Left ventricle myocardium inferior (tissue), 1 donor: Measurements from ENCODE around the gene PRKAB1. TPM values are rescaled to one million over a fixed set of nuclear protein-coding genes. Genes with fewer than 3 reads are reported as not detected.

ENCODE experiments used
- DNase-seq: peaks from one replicate; pipeline ENCODE4 v3.0.0-alpha.2; 2020
- H3K27ac ChIP-seq: fragments of 200-600 bp; replicated peaks from 2 replicates; pipeline ENCODE4 v1.8.0; 2021
- H3K27me3 ChIP-seq: fragments of 200-600 bp; 2 replicates; pipeline ENCODE4 v1.8.0; 2021; ENCODE audit warnings: low read depth
- H3K36me3 ChIP-seq: fragments of 200-600 bp; 2 replicates; pipeline ENCODE4 v1.8.0; 2021
- H3K4me1 ChIP-seq: fragments of 200-600 bp; 2 replicates; pipeline ENCODE4 v1.8.0; 2021
- H3K4me3 ChIP-seq: fragments of 200-600 bp; 2 replicates; pipeline ENCODE4 v1.8.0; 2021; ENCODE audit warnings: mild to moderate bottlenecking, moderate library complexity
- H3K9me3 ChIP-seq: fragments of 200-600 bp; replicated peaks from 2 replicates; pipeline ENCODE4 v1.8.0; 2021
- intact Hi-C: fragments of 100-400 bp; cut with micrococcal nuclease; formaldehyde crosslinking; loops from one replicate; pipeline ENCODE4 v1.11.0; 2022
- total RNA-seq: library from RNA; stranded (reverse); fragmentation: NEBNext Ultra II Directional; extraction: Animal tissue kit (Norgen Biotek cat#: 25700); gene quantifications from one replicate; pipeline ENCODE4 v1.2.1, GENCODE V29; 2021
- TF ChIP-seq, protein P1 (sequence below): fragments of 200-600 bp; IDR thresholded peaks from 2 replicates; pipeline ENCODE4 v1.8.0; 2021; ENCODE audit warnings: antibody characterized with exemption, mild to moderate bottlenecking, borderline replicate concordance
- donor health status: DM: no; HTN: yes; CAD: no; lungs with severe emphysema.

The PRKAB1 gene
- total RNA-seq, 1 donor from 2014 or later = 9.2 TPM

- Histone ChIP-seq H3K27me3 (no peaks in the 10 kb centered on the region), H3K4me3 (no peak overlapping the region), H3K9me3 (no peaks in the 10 kb centered on the region), H3K4me1 (peaks cover 56% of the 10 kb centered on the region), H3K36me3 (peaks cover 97% of the 10 kb centered on the region), H3K27ac (no peak overlapping the region)
- intact Hi-C loops = no loop called here
- no peak for DNase-seq
- TF ChIP-seq, protein P1, sequence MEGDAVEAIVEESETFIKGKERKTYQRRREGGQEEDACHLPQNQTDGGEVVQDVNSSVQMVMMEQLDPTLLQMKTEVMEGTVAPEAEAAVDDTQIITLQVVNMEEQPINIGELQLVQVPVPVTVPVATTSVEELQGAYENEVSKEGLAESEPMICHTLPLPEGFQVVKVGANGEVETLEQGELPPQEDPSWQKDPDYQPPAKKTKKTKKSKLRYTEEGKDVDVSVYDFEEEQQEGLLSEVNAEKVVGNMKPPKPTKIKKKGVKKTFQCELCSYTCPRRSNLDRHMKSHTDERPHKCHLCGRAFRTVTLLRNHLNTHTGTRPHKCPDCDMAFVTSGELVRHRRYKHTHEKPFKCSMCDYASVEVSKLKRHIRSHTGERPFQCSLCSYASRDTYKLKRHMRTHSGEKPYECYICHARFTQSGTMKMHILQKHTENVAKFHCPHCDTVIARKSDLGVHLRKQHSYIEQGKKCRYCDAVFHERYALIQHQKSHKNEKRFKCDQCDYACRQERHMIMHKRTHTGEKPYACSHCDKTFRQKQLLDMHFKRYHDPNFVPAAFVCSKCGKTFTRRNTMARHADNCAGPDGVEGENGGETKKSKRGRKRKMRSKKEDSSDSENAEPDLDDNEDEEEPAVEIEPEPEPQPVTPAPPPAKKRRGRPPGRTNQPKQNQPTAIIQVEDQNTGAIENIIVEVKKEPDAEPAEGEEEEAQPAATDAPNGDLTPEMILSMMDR = no peak
Observed at GRCh38 chr12:119676022-119676421, 8.1 kb downstream of the PRKAB1 start.

DNA sequence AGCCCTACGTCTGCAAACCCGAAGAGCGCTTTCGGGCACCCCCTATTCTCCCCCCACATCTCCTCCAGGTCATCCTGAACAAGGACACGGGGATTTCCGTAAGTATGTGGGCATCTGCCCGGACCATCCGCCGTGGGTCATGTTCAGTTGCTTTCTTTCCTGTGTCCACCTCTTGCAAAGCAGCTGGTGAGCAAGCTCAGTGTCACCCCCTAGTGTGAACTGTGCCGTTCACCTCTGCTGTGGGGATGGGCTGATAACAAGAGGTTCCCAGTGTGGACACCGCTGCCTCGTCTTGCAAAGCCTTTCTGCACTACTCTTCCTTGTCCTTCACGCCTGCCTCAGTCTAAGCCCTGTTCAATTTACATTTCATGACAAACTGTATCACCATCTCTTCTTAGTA is 8.6 kb downstream of the PRKAB1 start:
- TF ChIP-seq, protein P1 = no peak
- H3K27me3 ChIP-seq = no peaks in the 10 kb centered on the region
- H3K27ac ChIP-seq = no peak overlapping the region
- peaks cover 97% of the 10 kb centered on the region for H3K36me3 ChIP-seq
- no peak overlapping the region for H3K4me3 ChIP-seq
- DNase-seq = no peak
- intact Hi-C loops = no loop called here
- H3K9me3 ChIP-seq = no peaks in the 10 kb centered on the region
- peaks cover 51% of the 10 kb centered on the region for H3K4me1 ChIP-seq

GRCh38 chr12:119678459-119678858 is 10.5 kb downstream of the PRKAB1 start:
- H3K27ac ChIP-seq = no peak overlapping the region
- TF ChIP-seq, protein P1 = no peak
- intact Hi-C loops = no loop called here
- no peaks in the 10 kb centered on the region for H3K27me3 ChIP-seq
- H3K36me3 ChIP-seq = peaks cover 87% of the 10 kb centered on the region
- H3K9me3 ChIP-seq = no peaks in the 10 kb centered on the region
- H3K4me1 ChIP-seq = peaks cover 50% of the 10 kb centered on the region
- DNase-seq = no peak
- no peak overlapping the region for H3K4me3 ChIP-seq

- TF ChIP-seq, protein P1 = no peak
- Histone ChIP-seq H3K36me3 (peaks cover 82% of the 10 kb centered on the region), H3K4me3 (no peak overlapping the region), H3K4me1 (peaks cover 48% of the 10 kb centered on the region), H3K27ac (peak overlapping the region; percentile 25), H3K27me3 (no peaks in the 10 kb centered on the region), H3K9me3 (no peaks in the 10 kb centered on the region)
- intact Hi-C loops = no loop called here
- DNase-seq = no peak
Observed at GRCh38 chr12:119679081-119679480, 11.1 kb downstream of the PRKAB1 start.

DNA sequence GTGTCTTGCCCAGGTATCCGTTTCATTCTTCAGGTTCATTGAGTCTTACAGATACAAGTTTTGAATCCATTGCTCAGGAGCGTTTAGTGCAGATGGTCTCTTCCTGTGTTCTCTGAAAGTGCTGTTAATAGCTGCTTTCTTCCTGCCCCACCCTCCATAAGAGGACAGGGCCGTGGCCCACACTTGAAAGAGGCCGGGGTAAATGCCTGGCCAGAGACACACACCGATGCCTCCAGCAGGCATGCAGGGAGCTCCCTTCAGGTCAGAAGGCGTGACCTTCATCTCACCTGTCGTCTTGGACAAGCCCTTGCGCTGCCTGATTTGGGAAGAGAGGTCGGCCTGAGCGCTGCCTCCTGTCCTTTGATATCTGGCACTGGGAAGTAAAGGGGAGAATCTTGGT is 11.6 kb downstream of the PRKAB1 start:
- H3K9me3 ChIP-seq = no peaks in the 10 kb centered on the region
- no peak overlapping the region for H3K4me3 ChIP-seq
- peak overlapping the region; percentile 25 for H3K27ac ChIP-seq
- intact Hi-C loops = no loop called here
- H3K36me3 ChIP-seq = peaks cover 78% of the 10 kb centered on the region
- DNase-seq = no peak
- TF ChIP-seq, protein P1 = no peak
- no peaks in the 10 kb centered on the region for H3K27me3 ChIP-seq
- peaks cover 44% of the 10 kb centered on the region for H3K4me1 ChIP-seq

DNA sequence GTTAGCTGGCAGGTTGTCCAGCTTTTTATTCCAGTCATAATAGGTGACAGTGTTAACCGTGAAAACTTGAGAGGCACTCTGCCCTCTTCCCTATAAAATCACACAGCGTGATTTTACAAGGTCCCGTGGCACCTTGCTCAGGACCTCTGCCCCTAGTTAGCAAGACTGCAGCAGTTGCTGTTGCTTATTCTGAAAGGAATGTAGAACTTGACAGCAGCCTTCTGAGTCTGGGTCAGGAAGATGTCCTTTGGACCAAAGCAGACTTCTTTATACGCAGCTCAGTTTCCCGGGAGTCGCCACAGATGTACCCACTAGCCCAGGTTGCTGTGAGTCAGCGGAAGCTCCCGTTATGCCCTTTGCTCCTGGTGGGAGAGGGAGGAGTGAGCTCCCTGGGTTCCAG is 13.2 kb downstream of the PRKAB1 start:
- H3K4me1 ChIP-seq = peaks cover 43% of the 10 kb centered on the region
- no peak overlapping the region for H3K27ac ChIP-seq
- intact Hi-C loops = no loop called here
- TF ChIP-seq, protein P1 = no peak
- H3K4me3 ChIP-seq = no peak overlapping the region
- no peak for DNase-seq
- peaks cover 61% of the 10 kb centered on the region for H3K36me3 ChIP-seq
- H3K27me3 ChIP-seq = no peaks in the 10 kb centered on the region
- no peaks in the 10 kb centered on the region for H3K9me3 ChIP-seq
